Iris pigment epithelial cell (primary cell): ENCODE results near the gene TNNC2.
"Not testable (repeated sequence)": the region's sequence is repeated elsewhere in the genome, so short reads cannot be mapped to it uniquely, and the experiment has no call there.

Source experiments
- DNase-seq: peaks from one replicate; pipeline ENCODE4 v3.0.0-alpha.2; 2011; ENCODE audit warnings: low read depth

The TNNC2 gene

GRCh38 chr20:45848969-45849582, 22.0 kb upstream of the TNNC2 start:
- no peak for DNase-seq

GRCh38 chr20:45848421-45848820, 21.3 kb upstream of the TNNC2 start:
- no peak for DNase-seq

GRCh38 chr20:45845452-45845851, 18.3 kb upstream of the TNNC2 start:
- no peak for DNase-seq

GRCh38 chr20:45843506-45843905, 16.4 kb upstream of the TNNC2 start:
- no peak for DNase-seq

- DNase-seq: peak; percentile 68
Measured at GRCh38 chr20:45842169-45842812, 15.2 kb upstream of the TNNC2 start.

- no peak for DNase-seq
Measured at GRCh38 chr20:45841407-45842129, 14.5 kb upstream of the TNNC2 start.

GRCh38 chr20:45840700-45841198, 13.6 kb upstream of the TNNC2 start:
- no peak for DNase-seq

- peak; percentile 46 for DNase-seq
Measured at GRCh38 chr20:45836841-45837240, 9.7 kb upstream of the TNNC2 start.

GRCh38 chr20:45835825-45836224, 8.7 kb upstream of the TNNC2 start:
- DNase-seq: no peak

- no peak for DNase-seq
Measured at GRCh38 chr20:45835329-45835765, 8.2 kb upstream of the TNNC2 start.

GRCh38 chr20:45834797-45835161, 7.7 kb upstream of the TNNC2 start:
- no peak for DNase-seq

GRCh38 chr20:45833883-45834796, 7.0 kb upstream of the TNNC2 start:
- peak; percentile 41 for DNase-seq

- peak; percentile 89 for DNase-seq
Measured at GRCh38 chr20:45833030-45833882, 6.1 kb upstream of the TNNC2 start, which contains the start of gene SNX21. TSS of gene SNX21 (plus strand) at chr20:45833799. CDS start at chr20:45833920, 121 bp downstream.

- DNase-seq: no peak
Measured at GRCh38 chr20:45832619-45833018, 5.5 kb upstream of the TNNC2 start.

GRCh38 chr20:45829673-45830106, 2.6 kb upstream of the TNNC2 start:
- DNase-seq: not testable (repeated sequence)

GRCh38 chr20:45828589-45828988, 1.5 kb upstream of the TNNC2 start:
- DNase-seq: no peak

GRCh38 chr20:45827712-45828111, 600 bp upstream of the TNNC2 start:
- no peak for DNase-seq

- DNase-seq: no peak
Measured at GRCh38 chr20:45826381-45827019, 612 bp downstream of the TNNC2 start.

- peak; percentile 35 for DNase-seq
Measured at GRCh38 chr20:45823949-45824835, 2.9 kb downstream of the TNNC2 start.
